K562 (cell line): ENCODE data around the gene RYR1.

Experiments
- CAMTA2 ChIP-seq: fragments of 250-450 bp; sonication (Bioruptor Pico); conservative IDR thresholded peaks from 2 replicates; pipeline ENCODE4 v1.5.1; 2022
- CTCF ChIP-seq, 3 experiments: IDR thresholded peaks in 2 of 3; conservative IDR thresholded peaks in 1 of 3; 2 replicates each; pipeline ENCODE4 v1.5.1; 2011 to 2012; ENCODE audit warnings: low read length in 3 of 3, mild to moderate bottlenecking in 3 of 3, control low read depth in 2 of 3, improper control_type of control experiment in 1 of 3, inconsistent platforms in 1 of 3, low read depth in 1 of 3, mixed read lengths in 1 of 3, moderate library complexity in 1 of 3; ENCODE audit not compliant: insufficient read depth in 2 of 3
- NFIC ChIP-seq: fragments of 450-650 bp; IDR thresholded peaks from 2 replicates; pipeline ENCODE4 v1.6.1; 2017; ENCODE audit warnings: mild to moderate bottlenecking, inconsistent platforms
- SNIP1 ChIP-seq: fragments of 450-650 bp; IDR thresholded peaks from 2 replicates; pipeline ENCODE4 v1.7.1; 2017; ENCODE audit warnings: low read depth, mild to moderate bottlenecking
- TCF7L2 ChIP-seq: fragments of 150-350 bp; IDR thresholded peaks from 2 replicates; pipeline ENCODE4 v1.6.1; 2016; ENCODE audit warnings: low read depth, mild to moderate bottlenecking, low read length, moderate library complexity
- TRIM28 ChIP-seq: fragments of 450-650 bp; IDR thresholded peaks from 2 replicates; pipeline ENCODE4 v1.6.1; 2017

GRCh38 chr19:38494379-38494778 lies 60.9 kb downstream of the RYR1 start:
- TF ChIP-seq TCF7L2 (no peak), NFIC (no peak), SNIP1 (no peak), CTCF (IDR thresholded peaks at IDR 0.05 in 2 of 3, conservative IDR thresholded peaks at IDR 0.05 in 1 of 3; ENCODE audit: insufficient read depth in 2 of 3, low read depth in 1 of 3, low read length in 3 of 3) (no peak), CAMTA2 (CRISPR knock-in tag) (no peak), TRIM28 (no peak)
